Panc1 (cell line): ENCODE results near the gene PRKAB2. TPM values are rescaled to one million over a fixed set of nuclear protein-coding genes. Genes with fewer than 3 reads are reported as not detected.

ENCODE experiments used
- ATAC-seq: fragments of 200-7000 bp; cut with Tn5 transposase; 2 replicates; pipeline ENCODE4 v1.9.1; 2020; ENCODE audit warnings: mild to moderate bottlenecking, moderate library complexity
- BruUV-seq: library from RNA; stranded (reverse); fragments of 400-500 nt; replicated peaks from 2 replicates; lab custom pipeline; 2021; lab: Mats Ljungman, UMichigan
- CTCF ChIA-PET: fragments of 300-600 bp; sonication (Branson Sonifier 250); formaldehyde crosslinking; loops from one replicate; lab custom pipeline; 2022; ENCODE audit warnings: antibody characterized with exemption; lab: Charles Lee
- POLR2A ChIA-PET: fragments of 300-600 bp; sonication (Branson Sonifier 250); formaldehyde crosslinking; loops from one replicate; lab custom pipeline; 2022; ENCODE audit warnings: antibody characterized with exemption; lab: Charles Lee
- DNase-seq: peaks from one replicate; pipeline ENCODE4 v3.0.0-alpha.2; 2010; ENCODE audit warnings: low read depth, low spot score
- H3K27ac ChIP-seq: 2 replicates; pipeline ENCODE4 v1.5.1; 2011; ENCODE audit warnings: mild to moderate bottlenecking, low read length, inconsistent platforms
- H3K27me3 ChIP-seq: fragments of 200-500 bp; sonication (Bioruptor generic); 2 replicates; pipeline ENCODE4 v1.6.0; 2014; ENCODE audit warnings: low read length, inconsistent platforms; ENCODE audit not compliant: control insufficient read depth, insufficient read depth
- H3K36me3 ChIP-seq: fragments of 200-500 bp; sonication (Bioruptor generic); 2 replicates; pipeline ENCODE4 v1.5.1; 2014; ENCODE audit warnings: inconsistent platforms, mild to moderate bottlenecking, low read length, moderate library complexity; ENCODE audit not compliant: control insufficient read depth, insufficient read depth
- H3K4me1 ChIP-seq: 2 replicates; pipeline ENCODE4 v1.5.1; 2011; ENCODE audit warnings: inconsistent platforms, mild to moderate bottlenecking, low read length, moderate library complexity; ENCODE audit not compliant: control insufficient read depth, insufficient read depth
- H3K4me3 ChIP-seq, 2 experiments: 2 replicates each; pipeline ENCODE4 v1.5.1; 2011 to 2012; ENCODE audit warnings: low read depth in 2 of 2, low read length in 2 of 2, mild to moderate bottlenecking in 2 of 2, inconsistent platforms in 1 of 2, moderate library complexity in 1 of 2
- H3K9me3 ChIP-seq: fragments of 200-500 bp; sonication (Bioruptor generic); 2 replicates; pipeline ENCODE4 v1.5.1; 2014; ENCODE audit warnings: low read depth, mild to moderate bottlenecking, inconsistent platforms, low read length, moderate library complexity; ENCODE audit not compliant: control insufficient read depth, insufficient read depth
- CTCF ChIP-seq: fragments of 450-650 bp; IDR thresholded peaks from 2 replicates; pipeline ENCODE4 v1.5.1; 2017; ENCODE audit warnings: mild to moderate bottlenecking
- POLR2AphosphoS5 ChIP-seq: IDR thresholded peaks from 2 replicates; pipeline ENCODE4 v1.6.1; 2012; ENCODE audit warnings: mild to moderate bottlenecking, low read depth, low read length, moderate library complexity
- REST ChIP-seq, 2 experiments: IDR thresholded peaks; 2 replicates each; pipeline ENCODE4 v1.6.1; 2011 to 2012; ENCODE audit warnings: low read depth in 2 of 2, control low read depth in 1 of 2, low read length in 1 of 2, mild to moderate bottlenecking in 1 of 2, moderate library complexity in 1 of 2; ENCODE audit not compliant: insufficient read depth in 1 of 2
- SIN3A ChIP-seq: IDR thresholded peaks from 2 replicates; pipeline ENCODE4 v1.6.1; 2012; ENCODE audit warnings: low read depth, mild to moderate bottlenecking, low read length, moderate library complexity, borderline replicate concordance; ENCODE audit not compliant: insufficient read depth
- TCF7L2 ChIP-seq: IDR thresholded peaks from 2 replicates; pipeline ENCODE4 v1.6.1; 2011; ENCODE audit warnings: mild to moderate bottlenecking, low read depth, low read length, inconsistent platforms
- in situ Hi-C: cut with HindIII; loops from 2 replicates; pipeline ENCODE4 v1.10.0; 2016; ENCODE audit warnings: low sequenced_read_pairs, low pct_unique_long_range_greater_than_20kb
- intact Hi-C: fragments of 100-400 bp; cut with micrococcal nuclease; formaldehyde crosslinking; loops from one replicate; pipeline ENCODE4 v1.10.0; 2022; ENCODE audit not compliant: unreplicated experiment
- total RNA-seq: library from RNA; stranded (reverse); gene quantifications from one replicate; pipeline ENCODE4 v1.2.1, GENCODE V29; 2021; ENCODE audit not compliant: unreplicated experiment

The PRKAB2 gene
- total RNA-seq, 1 experiment from 2014 or later, result 6.6 TPM

- CTCF ChIA-PET, result no interaction called here
- no peak overlapping the region for H3K27ac ChIP-seq
- no peak for ATAC-seq
- H3K36me3 ChIP-seq, result no peaks in the 10 kb centered on the region
- intact Hi-C loops (no loop called here), in situ Hi-C loops (no loop called here)
- TF ChIP-seq POLR2AphosphoS5 (no peak), CTCF (no peak), REST (IDR thresholded peaks at IDR 0.05; ENCODE audit: insufficient read depth in 1 of 2, low read depth in 2 of 2, low read length in 1 of 2) (no peak), TCF7L2 (no peak), SIN3A (no peak)
- DNase-seq, result no peak
- BruUV-seq, result no TSS peak
- H3K4me1 ChIP-seq, result no peaks in the 10 kb centered on the region
- POLR2A ChIA-PET, result no interaction called here
- H3K9me3 ChIP-seq, result no peaks in the 10 kb centered on the region
- no peak overlapping the region for H3K4me3 ChIP-seq
- no peaks in the 10 kb centered on the region; the same call in 1 of the 2 replicates for H3K27me3 ChIP-seq
Observed at GRCh38 chr1:147202576-147202975, 30.3 kb upstream of the PRKAB2 start.

- Histone ChIP-seq H3K4me1 (no peaks in the 10 kb centered on the region), H3K36me3 (no peaks in the 10 kb centered on the region), H3K4me3 (no peak overlapping the region), H3K27ac (no peak overlapping the region), H3K9me3 (no peaks in the 10 kb centered on the region), H3K27me3 (no peaks in the 10 kb centered on the region; the same call in 1 of the 2 replicates)
- no TSS peak for BruUV-seq
- ChIA-PET POLR2A (no interaction called here), CTCF (no interaction called here)
- no peak for DNase-seq
- intact Hi-C loops, result no loop called here
- no peak for TF ChIP-seq POLR2AphosphoS5
- no peak for TF ChIP-seq TCF7L2
- TF ChIP-seq SIN3A, result no peak
- TF ChIP-seq CTCF, result no peak
- no peak for TF ChIP-seq REST (IDR thresholded peaks at IDR 0.05; ENCODE audit: insufficient read depth in 1 of 2, low read depth in 2 of 2, low read length in 1 of 2)
- in situ Hi-C loops, result no loop called here
- ATAC-seq, result no peak
Observed at GRCh38 chr1:147201786-147202185, 29.5 kb upstream of the PRKAB2 start.
